HG03103 (cell line): ENCODE results near the gene GINS2.

Experiments used
- ATAC-seq: cut with Tn5 transposase; IDR thresholded peaks from one replicate; pipeline ENCODE4 v1.9.1; 2021; ENCODE audit warnings: low read depth; ENCODE audit not compliant: unreplicated experiment

The GINS2 gene

DNA sequence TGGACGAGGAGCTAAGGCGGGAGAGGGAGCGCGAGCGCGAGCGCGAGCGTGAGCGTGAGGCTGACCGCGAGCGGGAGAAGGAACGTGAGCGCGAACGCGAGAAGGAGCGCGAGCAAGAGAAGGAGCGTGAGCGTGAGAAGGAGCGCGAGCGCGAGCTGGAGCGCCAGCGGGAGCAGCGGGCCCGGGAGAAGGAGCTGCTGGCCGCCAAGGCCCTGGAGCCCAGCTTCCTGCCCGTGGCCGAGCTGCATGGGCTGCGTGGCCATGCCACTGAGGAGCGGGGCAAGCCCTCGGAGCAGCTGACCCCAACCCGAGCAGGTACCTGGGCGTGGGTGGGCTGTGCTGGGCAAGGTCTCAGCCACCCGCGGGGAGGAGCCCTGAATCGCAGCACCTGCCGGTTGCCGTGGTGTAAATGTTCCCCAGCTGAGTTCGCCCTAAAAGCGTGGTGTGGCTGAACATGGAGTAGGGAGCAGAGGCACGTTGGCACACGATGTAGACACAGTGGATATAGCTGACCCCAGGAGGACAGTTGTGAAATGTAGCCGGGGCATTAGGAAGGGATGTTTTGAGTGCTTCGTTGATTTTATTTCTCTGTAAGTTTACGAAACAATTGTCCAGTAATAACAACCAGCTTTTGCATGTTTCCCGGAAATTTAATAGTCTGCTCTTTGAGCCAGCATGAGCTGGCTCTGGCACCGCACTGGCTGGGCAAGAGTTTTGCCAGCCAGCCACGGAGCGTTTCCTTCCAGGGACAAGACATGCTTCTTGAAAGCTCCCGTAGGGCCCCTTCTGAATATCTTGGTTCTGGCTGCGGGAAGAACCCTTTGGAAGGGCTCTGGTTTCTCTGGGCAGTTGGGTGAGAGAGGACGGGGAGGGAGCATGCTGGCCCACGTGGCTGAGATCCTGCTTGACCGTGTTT is 32.1 kb downstream of the GINS2 start:
- no peak for ATAC-seq

DNA sequence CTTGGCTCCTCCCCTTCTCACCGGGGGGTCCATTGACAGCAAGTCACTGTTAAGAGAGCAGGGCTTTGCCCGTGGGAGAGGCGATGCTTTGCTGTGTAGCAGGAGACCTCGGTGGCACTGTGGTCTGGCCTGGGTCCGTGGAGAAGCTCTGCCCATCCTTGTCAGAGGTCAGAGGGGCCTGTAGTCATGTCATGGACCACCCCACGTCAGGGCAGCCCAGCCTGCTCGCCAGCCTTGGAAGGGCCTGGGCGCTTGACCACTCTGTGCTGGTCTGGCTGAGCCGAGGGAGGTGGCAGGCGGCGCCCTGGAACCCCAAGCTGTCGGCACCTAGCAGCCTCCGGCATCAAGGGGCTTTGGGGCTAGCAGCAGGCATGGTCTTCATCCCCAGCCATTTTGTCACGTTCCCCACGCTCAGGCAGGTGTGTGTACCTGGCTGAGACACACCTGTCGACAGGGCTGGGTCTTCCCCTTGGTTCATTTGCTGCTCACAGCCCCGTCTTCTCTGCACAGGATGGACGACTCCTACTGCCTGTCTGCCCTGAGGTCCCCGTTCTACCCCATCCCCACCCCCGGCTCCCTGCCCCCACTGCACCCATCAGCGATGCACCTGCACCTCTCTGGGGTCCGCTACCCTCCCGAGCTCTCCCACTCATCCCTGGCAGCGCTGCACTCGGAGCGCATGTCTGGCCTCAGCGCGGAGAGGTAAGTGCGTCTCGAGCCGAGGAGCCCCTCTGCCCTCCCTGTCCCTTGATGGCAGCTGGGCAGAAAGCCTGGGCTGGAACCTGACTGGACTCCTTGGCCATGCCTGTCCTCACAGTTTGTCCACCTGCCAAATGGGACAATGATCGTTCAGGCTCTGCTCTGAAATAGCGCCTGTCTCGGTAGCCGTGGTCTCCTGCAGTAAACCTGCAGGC is 33.3 kb downstream of the GINS2 start:
- ATAC-seq: no peak

DNA sequence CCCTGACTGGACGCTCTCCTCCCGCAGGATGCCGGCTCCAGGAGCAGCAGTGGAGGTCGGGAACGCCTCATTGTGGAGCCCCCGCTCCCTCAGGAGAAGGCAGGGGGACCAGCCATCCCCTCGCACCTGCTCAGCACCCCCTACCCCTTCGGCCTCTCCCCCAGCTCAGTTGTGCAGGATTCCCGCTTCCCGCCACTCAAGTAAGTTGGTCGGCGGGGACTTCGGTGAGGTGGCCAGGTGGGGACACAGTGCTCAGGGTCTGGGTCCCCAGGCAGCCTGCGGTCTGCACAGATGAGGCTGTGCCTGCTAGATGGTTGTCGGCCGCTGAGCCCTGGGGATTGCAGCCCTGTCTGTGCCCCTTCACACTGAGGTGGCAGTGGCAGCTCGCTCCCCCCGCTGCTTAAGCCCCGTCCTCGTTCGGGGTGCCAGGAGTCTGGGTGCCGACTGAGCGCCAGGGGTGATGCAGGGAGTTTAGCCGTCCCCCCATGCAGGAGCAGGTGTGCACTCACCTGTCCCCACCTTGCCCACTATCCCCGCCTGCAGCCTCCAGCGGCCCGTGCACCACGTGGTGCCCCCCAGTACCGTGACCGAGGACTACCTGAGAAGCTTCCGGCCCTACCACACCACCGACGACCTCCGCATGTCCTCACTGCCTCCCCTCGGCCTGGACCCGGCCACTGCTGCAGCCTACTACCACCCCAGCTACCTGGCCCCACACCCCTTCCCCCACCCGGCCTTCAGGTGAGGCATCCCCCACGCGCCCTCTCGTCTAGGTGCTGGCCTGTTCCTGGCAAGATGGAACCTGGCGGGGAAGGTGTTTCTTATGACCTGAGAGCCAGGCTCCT is 34.3 kb downstream of the GINS2 start:
- no peak for ATAC-seq

DNA sequence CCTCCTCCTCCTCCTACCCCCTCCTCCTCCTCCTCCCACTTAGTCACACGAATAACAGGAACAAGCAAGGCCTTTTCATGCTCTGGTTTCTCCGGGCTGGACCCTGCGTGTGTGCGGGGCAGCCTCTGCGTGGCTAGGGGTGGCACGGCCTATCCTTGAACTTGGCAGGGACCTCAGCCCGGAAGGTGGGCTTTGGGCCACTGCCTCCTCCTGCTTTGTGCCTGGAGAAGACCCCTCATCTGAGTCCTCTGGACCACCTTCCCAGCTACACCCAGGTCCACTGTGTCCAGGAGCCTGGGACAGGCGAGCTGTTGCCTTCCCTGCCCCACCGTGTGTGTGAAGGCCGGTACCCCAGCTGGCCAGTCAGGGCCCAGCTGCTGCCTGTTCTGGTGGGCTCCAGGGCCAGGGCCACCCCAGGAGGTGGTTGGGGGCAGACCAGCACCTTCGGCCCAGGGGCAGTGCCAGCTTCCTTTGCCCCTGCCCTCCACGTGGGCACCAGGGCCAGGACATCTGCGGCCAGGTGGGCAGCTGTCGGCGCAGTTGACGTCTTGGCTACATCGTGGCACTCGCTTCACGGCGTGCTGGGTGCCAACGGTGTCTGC is 35.4 kb downstream of the GINS2 start:
- no peak for ATAC-seq

DNA sequence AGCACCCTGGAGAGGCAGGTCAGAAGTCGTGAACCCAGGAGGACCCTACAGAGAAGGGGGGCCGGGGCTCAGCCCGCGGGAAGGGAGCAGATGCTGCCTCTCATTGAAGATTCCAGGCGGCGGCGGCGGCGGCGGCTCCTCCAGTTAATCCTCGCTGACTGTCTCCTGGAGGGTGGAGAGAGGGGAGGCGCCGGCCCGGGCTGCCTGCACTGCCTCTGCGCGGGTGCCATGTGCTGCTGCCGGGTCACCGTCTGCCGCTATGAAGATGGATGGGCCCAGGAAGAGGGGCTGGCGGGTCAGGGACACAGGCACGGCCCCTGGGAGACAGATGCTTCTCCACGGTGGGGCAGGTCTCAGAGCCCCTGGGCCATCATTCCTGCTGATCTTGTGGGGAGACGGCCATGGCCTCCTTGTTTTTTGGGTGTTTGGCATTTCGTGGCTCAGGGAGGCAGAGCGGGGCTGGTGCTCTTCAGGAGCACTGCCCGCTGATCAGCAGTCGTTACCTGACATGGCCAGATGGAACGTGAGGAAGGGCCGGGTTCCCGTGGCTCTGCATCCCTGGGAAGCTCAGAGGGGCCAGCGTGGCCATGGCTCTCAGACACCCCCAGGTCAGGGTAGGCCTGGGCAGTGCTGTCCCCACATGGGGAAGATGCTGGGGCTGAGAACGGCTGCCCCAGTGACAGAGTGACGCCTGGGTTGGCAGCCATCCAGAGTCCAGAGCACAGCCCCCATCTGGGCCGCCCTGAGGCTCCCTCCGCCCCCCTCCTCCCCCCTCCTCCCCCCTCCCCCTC is 36.1 kb downstream of the GINS2 start:
- no peak for ATAC-seq

DNA sequence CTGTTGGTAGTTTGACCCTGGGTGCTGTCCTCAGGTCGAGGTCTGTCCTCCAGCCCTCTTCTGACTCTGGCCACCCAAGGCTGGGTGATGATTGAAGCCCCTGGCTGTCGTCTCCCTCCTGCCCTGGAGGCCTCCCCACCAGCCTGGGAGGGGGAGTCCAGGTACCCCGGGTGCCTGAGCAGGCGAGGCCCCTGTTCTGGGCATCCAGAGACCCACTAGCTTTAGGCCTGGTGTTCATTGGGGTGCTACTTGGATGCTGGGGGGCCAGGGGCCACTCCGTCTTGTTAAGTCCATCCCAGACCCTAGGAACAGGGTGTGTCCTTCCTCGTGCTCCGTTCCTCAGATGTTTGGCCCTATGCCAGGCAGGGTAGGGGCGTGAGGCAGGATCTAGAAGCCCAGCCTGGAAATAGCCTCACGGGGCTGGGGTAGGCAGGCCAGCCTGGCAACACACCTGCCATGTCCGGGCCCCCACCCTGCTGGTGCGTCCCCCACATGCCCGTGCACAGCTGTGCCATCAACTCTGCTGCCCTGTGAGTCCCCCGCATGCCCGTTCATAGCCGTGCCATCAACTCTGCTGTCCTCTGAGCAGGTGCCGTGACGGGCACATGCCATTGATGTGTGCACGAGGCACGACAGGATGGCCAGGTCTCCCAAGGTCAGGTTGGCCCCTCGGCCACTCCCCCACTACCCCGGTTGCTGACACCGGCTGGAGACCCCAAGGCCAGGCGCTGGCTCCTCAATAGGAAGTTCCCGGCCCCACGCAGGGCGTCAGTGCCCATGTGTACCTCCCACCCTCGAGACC is 36.9 kb downstream of the GINS2 start:
- no peak for ATAC-seq

DNA sequence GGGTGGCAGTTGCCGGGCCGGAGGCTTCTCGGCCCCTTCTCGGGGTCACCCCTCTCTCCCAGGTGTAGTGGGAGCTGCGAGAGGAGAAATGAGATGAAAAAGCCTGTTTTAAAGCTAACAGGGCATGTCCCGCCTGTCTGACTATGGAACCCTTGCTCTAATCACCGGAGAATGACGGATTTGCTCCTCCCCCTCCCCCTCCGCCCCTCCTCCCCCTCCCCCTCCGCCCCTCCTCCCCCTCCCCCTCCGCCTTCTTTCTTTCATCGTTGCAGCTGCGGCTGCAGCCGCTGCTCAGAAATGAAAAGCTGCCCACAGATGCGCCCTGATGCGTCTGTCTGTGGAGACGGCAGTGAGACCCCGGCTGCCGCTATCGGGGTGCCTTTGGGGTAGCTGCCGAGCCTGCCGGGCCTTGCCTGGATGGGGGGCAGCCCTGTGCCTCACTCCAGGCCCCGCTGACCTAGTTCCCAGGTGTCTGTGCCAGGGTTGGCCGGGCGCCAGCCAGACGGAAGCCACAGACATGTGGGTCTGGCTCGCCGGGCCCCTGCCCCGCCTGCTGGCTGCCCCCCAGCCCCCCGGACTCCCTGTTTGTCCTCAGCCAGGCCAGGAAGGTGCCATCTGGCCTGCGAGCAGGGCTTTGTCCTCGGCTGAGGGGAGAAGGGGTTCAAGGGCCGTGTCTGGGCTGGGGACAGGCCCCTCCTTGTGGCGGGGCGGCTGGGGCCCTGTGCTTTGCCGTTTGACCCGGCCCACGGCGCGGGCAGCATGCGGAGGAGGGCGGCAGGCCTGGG is 37.7 kb downstream of the GINS2 start:
- ATAC-seq: no peak

DNA sequence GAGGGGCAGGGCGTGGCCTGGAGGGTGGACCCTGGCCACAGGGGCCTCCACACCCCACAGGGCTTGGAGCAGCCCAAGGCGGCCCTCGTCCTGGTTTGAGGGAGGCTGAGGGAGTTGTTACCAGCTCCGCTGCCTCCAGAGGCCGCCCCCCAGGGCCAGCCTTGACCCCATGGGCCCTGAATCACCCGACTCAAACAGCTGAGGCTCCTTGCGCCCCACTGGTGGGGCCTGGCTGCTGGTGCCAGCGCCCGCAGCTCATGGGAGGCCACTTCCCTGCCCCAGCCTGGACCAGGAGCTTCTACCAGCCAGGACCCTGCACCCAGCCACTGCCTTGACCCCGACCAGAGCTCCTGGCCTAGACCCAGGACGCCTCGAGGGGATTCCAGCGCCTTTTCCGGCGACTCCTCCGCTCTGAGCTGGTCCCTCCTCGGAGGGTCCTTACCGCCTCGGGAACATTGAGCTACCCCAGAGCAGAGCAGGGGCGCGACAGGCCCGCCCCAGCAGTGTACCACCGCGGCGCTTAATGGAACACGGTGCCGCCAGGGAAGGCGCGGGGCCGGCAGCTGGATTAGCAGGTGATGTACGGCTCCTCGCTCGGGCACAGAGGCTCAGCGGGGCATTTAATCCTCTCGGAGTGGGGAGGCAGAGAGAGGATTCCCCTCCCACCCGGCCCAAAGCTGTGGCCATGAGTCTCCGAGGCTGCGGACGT is 38.5 kb downstream of the GINS2 start:
- no peak for ATAC-seq

DNA sequence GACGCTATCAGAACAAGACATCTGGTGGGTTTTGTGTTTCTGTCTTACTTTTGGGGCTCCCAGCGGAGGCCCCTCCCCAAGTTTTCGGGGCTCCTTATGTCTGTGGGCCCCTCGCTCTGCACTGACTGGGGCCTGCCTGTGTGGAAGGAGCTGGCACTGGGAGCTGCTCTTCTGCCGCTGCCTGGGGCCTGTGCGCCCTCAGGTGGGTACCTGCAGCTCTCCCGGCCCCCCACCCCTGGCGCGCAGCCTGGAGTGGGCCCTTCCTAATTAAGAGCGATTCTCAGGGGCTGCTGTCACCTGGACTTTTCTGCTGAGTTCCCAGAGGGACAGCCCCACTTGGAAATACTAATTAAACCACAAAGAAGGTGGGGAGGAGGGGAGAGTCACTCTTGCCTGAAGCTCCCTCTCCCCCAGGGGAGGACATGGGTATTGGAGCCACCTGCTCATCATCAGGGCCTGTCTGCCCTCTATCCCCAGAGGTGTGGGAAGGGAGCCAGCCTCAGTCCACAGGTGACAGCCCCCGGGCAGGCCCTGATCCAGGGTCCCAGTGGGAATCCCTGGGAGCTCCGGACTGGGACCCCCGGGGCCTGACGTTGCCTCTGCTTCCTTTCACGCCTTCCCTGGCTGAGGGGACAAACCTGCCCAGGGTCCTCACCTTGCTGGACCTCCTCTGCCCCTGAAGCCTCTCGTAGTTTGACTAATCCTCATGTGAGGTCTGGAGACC is 39.2 kb downstream of the GINS2 start:
- ATAC-seq: no peak

DNA sequence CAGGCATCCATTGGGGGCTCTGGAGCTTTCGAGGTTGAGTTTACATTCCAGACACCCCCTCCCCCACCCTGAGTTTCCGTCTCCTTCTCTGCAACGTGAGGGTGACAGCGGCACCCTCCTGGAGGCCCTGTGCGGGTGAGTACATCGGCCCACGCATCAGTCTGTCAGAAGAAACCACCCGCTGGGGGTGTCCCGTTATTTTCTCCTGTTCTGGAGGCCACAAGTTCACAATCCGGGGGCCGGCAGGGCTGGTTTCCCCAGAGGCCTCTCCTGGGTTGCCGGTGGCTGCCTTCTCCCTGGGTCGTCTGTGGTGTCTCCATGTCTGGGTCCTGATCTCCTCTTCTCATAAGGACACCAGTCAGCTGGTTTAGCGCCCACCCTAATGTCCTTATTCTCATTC is 39.9 kb downstream of the GINS2 start:
- no peak for ATAC-seq

DNA sequence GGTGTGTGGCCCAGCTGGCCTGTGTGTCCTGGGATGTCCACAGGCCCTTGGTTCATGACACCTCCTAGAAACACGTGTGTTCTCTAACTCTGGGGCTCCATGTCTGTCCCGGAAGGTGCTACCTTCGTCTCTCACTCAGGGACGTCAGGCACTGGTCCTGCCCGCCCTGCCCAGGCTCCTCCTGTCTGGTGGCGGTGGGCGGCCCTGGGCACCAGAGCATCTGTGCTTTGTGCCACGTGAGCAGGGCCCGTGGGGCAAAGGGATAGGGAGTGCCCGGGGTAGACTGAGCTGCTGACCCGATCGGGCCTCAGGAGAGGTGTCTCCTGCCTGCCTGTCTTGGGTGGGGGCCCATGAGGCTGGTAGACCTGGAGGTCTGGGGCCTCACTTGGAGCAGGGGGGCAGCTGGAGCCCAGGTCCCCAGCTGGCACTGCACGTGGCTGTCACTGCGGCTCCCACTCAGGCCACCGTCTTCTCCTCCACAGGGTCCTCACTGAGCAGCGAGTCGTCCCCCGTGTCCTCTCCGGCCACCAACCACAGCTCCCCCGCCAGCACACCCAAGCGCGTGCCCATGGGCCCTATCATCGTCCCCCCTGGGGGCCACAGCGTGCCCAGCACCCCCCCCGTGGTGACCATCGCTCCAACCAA is 40.6 kb downstream of the GINS2 start:
- ATAC-seq: no peak

DNA sequence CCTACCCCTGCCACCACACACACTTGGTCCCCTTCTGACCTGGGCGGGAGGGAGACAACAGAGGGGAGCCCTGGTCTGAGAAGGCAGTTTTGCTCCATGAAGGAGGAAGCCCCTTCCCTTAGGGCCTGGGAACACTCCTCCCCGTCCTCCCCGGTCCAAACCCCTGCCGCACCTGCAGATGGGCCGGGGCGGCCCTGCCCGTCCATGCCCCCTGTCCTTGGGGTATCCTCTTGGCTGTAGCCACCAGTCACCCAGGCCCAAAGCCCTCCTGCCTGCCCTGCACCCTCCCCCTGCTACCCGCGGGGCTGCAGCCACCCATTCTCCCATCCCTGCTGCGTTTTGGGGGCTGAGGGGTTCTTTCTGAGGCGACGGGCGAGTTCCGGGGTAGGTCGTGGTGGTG is 41.8 kb downstream of the GINS2 start:
- ATAC-seq: no peak

DNA sequence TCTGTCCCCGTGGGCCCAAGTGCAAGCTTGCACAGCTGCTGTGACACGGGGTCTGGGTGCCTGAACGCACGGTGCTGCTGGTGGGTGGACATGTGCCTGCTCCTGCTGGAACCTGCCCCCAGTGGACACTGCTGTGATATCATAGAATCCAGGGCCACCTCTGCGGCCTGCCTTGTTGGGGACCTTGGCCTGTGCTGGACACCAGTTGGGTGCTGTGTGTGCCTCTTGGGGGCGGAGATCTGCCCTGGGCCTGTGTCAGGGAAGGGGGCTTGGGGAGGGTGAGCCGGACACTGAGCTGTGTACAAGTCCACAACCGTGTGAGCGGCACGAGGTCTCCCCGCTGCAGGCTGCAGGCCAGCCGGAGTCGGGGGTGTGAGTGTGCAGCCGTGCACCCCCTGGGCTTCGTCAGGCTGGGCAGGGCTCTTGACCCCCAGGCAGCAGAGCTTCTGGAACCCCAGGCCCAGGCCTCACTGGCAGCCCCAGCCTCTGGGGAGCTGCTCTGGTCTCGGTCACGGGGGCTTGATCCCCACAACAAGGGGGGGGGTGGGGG is 42.3 kb downstream of the GINS2 start:
- no peak for ATAC-seq

DNA sequence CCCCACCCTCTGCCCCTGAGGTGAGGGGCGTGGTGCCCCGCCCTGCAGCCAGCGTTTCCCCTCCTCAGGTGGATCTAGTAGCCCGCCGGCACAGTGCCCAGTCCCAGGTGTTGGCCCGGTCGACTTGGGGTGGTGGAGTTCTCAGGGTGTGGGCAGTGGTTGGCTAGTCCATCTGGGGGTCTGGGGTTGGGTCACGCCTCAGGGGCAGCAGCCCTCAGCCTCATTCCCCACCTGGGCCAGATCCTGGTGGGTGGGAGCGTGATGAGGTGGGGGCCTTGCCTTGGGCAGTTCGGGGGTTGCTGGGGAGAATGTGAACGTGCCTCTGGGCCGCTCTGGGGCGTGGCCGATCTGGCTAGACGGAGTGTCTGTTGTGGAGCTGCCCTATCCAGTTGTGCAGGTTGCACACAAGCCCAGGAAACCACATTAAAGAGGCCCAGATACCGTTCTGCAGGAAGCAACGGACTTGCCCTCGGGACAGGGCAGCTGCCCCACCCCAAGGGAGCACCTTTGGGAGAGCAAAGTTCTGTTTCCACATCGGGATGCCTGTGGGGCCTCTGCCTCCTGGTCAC is 43.6 kb downstream of the GINS2 start:
- no peak for ATAC-seq

DNA sequence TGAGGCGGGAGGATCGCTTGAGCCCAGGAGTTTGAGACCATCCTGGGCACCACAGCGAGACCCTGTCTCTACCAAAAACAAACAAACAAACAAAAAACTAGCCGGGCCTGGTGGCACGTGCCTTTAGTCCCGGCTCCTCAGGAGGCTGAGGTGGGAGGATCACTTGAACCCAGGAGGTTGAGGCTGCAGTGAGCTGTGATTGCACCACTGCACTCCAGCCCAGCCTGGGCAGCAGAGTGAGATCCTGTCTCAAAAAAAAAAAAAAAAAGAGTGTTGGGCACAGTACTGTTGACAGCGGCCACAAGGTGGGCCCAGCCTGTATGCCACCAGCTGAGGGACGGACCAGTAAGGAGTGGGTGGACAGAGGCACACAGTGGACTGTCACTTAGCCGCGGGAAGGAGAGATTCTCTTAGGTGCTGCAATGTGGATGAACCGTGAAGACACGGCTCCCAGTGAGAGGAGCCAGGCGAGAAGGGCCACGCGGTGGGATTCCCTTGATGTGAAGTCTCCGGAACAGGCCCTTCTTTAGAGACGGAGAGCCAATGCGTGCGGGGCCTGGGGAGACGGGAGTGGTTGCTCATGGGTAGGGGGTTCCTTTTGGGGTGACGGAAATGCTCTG is 44.6 kb downstream of the GINS2 start:
- no peak for ATAC-seq
